ENCODE results near the gene EMID1.

The EMID1 gene

DNA sequence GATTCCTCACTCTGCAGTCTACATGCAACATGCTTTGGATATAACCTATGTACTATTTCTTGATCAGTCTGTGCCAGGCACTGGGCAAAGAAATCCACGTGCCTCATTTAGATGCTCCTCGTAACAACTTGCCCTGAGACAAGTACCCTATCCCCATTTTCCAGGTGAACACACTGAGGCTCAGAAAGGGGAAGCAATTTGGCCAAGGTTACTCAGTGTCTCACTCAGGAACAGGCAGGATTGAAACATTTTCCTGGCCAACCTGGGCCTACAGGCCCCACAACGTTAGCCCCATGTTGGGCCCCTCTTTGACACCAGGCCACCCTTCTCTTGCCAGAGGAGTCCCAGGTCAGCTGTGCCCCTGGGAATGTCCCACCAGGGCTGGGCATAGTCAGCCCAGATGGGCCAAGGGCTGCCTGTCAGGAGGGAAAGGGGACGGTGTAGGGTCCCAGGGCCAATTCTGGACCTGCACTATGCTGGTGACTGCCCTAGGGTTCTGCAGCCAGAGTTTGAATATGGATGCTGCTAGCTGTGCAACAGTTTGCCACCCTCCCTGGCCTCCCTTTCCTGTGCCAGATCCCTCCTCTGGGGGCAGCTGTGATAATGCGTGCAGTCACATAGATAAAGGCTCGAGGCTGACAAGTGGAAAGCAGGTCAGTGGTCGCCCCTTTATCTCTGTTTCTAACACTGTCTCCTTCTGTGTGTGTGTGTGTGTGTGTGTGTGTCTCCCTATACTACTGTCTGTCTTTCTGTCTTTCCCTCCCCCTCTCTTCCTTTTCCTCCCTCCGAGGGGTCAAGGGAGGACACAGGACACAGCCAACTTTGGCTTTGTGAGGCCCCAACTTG, 10.4 kb upstream of the EMID1 start:
- DNase-seq = no peak

DNA sequence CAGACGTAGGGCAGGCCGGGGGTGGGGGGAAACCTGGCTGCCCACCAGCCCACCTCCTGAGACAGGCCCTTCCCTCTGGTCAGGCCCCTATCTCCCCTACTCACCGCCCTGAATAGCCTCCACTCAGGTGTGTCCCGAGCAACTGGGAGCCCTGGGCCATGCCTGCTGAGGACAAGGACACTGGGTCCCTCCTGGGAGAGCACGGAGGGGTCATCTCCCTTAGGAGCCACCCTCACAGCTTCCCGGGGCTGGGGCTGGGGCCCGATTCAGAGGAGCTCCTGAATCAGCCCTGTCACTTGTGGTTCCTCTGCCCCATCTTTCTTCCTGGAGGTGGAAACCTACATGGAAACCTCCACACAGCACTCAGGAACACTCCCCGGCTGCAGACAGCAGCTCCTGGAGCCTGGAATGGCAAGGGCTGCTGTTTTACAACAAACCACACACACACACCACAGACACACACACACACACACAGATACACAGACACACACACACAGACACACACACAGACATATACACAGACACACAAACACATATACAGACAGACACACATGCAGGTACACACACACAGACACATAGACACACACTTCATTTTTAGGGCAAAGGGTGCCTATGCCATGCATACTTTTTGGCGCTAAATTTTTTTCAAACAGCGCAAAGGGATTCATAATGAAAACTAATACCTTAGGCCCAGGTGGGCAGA, 9.6 kb upstream of the EMID1 start:
- DNase-seq = no peak

DNA sequence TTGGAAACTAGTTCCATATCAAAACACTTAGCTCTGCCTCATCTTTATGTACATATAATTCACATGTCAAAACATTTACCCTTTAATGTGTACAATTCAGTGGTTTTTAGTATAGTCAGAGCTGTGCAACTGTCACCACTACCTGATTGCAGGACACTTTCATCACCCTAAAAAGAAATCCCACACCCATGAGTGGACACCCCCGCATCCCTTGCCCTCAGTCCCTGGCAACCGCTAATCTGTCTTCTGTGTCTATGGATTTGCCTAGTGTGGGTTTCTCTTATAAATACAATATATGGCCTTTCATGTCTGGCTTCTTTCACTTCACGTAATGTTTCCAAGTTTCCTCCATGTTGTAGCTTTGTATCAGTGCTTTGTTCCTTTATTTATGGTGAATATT, 8.6 kb upstream of the EMID1 start:
- no peak for DNase-seq

DNA sequence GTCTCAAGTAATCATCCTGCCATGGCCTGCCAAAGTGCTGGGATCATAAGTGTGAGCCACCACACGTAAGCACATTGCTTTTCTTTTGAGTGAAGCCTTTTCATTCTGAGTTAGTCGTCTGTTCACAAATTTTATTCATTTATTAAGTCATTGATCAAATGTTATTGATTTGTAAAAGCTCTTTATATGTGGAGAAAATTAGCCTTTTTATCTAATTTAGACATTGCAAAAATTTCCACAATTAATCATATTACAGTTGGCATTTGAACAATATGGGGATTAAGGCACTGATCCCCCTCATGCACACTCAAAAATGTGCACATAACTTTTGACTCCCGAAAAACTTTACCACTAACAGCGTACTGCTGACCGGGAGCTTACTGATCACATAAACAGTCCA, 7.5 kb upstream of the EMID1 start:
- DNase-seq = no peak

DNA sequence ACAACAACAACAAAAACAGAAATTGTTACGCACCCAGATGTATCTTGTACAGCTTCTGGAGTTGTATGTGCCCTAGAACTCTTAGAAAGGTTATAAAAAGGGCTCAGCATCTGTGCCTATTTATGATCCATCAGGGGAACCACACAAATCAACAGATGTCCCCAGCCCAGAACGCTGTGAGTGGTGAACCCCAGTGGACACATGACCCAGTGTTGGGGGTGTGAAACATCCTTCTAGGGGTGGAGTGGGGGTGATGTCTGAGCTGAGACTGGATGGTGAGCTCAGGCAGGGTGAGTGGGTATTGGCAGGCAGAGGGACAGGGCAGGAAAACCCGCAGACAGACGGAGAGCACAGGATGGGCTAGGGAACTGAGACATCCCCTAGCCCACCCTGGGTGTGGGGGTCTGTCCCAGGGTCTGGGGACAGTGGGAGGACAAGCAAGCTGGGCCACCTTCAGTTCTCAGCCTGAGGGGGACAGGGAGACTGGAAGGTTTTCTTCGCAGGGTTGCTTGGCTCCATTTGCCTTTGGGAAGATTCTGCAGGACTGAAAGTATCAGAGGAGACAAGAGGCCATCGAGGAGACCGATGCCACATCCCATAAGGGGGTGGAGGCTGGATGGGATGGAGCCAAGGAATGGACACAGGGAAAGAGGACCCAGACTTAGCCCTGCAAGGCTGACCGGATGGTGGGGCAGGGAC, 5.8 kb upstream of the EMID1 start:
- DNase-seq = no peak

DNA sequence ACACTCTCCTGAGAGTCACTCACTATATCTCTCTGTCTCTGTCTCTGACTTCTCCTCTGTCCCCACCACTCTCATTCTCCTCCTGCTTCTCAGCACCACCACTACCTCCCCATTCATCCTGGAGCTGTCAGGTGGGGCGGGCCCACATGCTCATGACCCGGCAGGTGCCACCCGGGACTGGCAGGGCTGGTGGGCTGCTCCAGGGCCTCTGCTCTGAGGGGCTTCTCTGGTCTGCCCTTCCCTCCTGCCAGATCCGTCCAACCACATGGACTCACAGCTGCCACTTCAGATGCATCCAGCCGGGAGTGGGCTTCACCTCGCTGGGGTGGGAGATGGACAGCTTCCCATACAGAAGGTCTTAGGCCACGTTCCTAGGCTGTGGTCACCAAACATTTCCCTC, 4.8 kb upstream of the EMID1 start:
- DNase-seq = no peak

DNA sequence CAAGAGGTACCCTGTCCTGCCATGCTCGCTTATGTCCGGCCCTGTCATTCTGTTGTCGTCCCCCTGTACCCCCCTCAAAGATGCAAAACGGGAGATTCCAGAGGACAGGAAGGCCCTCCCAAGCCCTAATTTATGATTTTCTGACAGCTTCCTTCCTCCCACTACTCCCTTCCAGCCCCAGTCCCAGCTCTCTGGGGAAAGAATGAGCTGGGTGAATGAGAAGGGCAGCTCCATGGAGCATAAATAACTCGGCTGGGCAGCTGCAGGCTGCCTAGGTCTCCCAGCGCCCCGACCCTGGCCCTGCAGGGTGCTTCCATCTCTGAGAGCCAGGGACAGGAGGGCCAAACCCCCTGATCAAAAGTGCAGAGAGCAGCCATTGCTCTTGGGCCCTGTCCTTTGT, 3.9 kb upstream of the EMID1 start:
- DNase-seq = no peak

DNA sequence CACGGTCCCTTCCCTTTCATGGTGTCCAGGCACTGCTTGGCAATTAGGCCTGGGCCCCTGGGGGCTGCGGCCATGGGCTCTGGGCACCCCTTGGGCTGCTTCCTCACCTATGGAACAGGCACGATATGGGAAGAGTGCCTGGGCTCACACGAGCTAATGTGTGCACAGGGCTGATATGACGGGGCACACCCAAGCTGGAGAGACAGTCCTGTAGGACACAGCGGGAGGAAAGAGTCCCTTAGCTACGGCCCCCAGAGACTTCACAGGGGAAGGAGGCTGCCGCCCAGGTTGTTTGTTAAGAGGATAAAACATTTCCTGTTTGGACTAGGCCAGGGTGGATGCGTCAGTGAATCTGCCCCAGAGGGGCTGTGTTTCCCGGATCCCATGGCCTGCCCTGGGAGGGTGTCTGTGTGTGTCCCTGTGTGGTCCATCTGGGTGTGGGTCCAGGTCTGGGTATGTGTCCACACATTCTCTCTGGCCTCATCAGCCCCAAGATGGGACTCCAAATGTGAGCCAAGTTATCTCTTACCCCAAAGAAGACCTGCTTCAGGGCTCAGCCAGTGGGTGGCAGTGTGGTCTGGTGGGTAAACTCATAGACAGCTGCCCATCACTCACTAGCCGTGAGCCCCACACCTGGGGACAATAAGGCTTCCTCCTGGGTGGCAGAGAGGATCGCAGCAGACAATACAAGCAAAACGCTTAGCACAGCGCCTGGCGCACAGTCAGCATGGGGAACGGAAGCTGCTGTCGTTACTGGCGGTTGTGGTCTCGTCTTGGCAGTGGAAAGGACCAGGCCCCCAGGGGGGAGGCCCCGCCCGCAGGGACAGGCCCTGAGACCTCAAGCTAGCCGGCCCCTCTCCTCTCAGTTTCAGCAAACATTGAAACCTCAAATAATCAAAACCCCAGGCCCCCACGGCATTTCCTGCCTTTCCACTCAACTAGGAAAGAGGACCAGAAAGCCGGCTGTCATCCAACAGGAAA, 3.2 kb upstream of the EMID1 start:
- DNase-seq = peak in 1 of 2 experiments; percentile 52

DNA sequence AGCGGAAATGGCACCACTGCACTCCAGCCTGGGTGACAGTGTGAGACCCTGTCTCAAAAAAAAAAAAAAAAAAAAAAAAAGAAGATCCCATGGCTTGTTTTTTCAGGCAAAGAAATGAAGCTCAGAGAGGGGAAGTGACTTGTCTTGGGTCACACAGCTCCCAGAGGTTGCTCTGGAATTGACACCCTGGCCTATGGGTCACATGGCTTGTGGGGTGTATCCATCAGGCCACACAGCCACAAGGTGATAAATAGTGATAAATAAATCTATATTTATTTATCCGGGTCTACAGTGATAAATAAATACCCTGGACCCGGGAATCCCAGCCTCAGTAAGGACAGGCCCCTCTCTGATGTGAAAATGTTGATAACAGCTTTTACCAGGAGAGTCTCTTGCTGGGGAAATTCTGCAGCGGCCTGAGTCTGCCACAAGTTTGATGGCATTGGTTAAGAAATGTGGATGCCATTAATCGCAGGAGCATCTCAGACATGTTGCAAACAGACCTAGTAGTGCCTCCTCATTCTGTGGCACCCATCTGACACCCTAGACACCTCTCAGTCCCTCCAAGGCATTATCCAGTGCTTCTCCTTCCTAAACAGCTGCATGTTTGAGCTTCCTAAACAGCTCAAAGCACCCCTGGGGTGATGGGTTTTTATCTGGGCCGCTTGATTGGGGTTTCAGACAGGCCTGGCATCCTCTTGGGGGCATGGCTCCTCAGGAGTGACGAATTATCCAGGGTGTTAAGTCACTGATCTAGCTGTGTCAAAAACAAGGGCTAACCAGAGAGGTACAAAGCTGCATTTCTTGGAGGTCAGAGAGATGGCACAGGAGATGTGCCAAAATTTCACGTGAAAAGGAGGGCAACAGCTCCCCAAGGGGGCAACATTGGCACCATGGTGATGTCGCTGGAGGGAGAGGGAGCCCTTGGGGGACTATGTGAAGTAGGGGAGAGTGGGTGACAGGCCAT, 1.9 kb upstream of the EMID1 start:
- DNase-seq = no peak

DNA sequence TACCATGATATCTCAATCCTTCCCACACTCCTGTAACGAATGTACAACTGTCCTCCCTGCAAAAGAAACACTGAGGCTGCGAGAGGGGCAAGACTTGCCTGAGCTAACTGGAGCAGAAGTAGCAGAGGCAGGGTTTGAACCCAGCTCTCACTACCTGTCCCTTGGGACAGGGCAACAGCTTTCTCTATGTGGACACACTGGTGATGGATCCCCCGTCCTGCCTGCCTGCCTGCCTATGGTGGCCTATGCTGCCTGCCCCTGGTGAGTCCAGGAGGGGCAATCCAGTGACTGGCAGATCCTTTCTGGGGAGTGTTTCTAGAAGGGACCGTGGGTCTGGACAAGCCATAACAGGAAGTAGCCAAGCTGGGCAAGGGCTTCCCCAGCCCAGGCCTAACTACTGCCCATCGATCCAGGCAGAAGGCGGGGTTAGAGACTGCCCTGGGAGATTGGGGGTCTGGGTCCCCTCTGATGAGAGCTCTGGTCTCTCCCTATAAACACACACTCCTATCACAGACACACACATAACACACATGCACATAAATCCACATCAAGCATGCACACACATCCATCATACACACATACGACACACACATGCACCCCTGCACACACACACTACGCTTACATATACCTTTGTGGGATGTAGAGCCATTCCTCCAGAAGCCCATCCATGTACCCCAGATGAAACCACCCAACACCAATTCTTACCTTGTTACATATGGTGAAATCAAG, 1.1 kb upstream of the EMID1 start:
- no peak for DNase-seq

DNA sequence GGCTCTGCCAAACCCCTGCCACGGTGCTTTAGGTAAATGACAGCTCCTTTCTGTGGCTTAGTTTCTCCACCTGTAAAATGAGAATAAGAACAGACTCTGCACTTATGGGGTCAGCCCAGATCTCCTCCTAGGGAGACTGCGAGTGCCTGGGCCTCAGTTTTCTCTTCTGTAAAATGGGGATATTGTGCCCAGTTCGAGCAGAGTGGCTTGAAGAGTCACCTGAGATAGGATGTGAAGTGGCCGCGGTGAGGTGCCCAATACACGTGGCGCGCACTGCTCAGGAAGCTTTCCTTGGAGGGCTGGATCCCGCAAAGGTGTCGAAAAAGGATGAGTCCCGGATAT, 473 bp upstream of the EMID1 start:
- no peak for DNase-seq

DNA sequence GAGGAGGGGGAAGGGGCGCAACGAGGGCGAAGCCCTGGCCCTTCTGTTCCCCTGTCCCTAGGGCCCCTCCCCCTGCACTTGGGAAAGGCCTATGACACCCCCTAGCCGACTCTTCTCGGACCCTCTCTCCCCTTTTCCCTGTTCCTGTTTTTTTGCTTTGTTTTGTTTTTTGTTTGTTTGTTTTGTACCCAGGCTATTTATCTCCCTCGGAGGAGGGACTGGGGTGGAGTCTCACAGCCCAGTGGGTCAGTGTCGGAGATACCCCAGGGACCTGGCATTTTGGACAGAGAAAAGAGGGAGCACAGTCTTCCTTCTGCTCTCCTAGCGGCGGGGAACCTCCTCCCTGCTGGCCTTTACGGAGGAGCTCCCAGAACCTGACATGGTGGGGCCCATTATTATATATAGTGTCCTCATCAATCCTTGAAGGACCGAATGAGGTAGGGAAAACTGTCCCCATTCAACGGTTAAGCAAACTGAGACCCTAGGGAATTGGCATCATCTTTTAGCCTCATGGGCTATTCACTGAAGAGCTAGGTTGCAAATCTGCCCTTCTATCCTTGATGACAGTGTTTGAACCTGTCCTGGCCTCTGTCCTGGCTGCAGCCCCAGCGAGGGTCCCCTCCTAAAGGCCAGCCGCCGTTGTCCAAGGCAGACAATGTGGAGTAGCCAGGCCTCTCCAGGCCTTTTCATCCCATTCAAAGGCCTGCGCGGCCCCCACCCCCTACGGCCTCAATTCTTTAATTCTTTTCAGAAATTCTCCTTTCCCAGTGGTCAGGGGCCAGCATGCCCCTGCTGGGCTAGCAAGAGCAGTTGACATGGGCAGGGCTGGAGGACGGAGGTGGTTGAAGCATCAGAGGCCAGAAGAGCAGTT, 911 bp downstream of the EMID1 start:
- DNase-seq = no peak

DNA sequence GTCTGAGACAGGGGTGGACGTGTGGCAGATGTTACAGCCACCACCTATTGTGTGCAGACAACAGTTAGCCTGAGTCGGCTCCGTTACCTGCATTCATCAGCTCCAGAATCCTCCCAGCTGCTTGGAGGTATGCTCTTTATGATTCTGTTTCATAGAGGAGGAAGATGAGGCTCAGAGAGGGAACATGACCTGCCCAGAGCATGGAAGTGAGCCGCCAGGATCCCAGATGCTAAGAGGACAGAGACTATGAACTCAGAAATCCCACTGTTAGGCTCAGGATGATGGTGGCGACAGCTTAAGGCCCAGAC, 1.5 kb downstream of the EMID1 start:
- no peak for DNase-seq

DNA sequence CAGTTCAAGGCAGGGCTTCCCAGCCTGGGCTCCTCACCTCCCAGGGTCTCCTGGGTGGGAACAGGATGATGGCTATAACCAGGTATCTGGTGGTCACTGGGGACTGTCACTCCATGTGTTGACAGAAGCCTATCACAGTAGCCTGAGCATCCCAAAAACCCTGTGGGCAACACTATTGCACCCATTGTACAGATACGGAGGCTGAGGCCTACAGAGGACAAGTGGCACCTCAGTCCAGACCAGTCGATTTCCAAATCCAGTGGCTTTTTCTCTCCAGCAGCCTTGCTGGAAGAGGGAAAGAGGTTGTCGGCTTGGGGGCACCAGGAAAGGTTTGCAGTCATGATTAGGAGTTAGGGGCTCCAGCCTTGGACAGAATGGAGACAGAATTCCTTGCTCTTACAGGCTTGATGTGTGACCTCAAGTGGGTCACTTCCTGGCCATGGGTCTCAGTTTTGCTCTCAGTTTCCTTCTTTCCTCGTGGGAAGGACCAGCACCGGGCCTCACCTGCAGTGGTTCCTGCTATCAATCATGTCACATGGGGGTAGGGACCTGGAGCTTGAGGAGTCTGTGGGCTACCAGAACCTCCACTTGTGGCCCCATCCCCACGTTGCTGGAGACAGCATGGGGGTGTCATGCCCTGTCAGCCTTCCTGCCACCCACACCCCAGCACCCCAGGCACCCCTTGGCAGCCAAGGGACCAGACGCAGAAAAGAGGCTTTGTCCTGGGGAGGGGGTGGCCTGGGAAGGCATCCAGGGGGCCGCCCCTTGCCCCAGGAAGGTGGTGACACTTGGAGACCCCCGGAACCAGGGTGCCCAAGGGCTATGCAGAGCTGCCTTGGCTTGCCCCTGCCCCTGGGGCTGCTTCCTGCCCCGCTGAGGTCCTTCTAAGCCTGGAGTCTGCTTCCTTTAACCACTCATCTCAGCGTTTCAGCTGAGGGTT, 2.1 kb downstream of the EMID1 start:
- no peak for DNase-seq

DNA sequence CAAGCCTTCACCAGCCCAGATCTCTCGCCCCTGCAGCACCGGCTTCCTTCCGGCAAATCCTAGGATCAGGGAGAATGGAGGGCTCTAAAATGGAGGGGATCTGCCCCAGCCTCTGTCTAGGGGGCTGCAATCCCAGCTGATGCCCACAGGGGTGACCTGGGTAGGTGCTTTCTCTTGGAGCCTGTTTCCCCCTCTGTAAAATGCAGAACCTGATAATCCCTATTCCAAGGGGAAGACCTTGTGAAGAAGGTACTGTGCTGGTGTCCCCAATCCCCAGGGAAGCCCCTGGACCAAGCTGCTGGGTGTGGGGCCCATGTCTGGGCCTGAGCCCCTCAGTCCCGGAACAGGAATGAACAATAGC, 2.8 kb downstream of the EMID1 start:
- DNase-seq = no peak

DNA sequence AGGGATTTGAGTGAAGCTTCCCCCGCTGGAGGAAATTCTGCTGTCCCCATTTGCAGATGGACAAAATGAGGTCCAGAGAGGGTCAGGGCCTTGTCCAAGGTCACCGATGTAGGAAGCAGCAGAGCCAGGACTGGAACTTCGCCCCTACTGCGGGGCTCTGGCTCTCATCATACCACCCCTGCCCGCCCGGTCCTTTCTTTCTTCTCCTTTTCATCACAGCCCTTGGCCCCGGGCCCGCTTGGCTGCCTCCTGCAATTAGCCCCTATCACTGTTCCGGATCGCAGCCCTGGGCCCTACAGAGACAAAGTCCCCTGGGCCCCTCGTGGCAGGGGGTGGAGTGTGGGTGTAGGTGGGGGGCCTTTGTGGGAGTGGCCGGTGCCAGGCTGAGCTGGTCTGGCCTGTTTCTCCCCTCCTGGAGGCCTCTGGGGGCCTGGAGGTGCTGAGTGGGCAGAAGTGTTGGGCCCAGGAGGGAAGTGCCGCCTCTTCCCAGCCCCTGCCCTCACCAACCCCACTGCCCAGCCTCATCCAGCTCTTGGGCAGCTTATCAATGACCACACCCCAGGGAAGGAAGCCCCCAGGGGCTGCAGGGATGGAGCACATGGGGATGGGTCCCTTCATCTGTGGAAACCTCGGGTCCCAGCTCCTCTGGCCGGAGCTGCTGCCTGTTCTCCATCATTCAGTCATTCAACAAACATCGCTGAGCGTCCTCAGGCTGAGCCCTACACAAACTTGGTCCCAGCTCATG, 3.4 kb downstream of the EMID1 start:
- no peak for DNase-seq

DNA sequence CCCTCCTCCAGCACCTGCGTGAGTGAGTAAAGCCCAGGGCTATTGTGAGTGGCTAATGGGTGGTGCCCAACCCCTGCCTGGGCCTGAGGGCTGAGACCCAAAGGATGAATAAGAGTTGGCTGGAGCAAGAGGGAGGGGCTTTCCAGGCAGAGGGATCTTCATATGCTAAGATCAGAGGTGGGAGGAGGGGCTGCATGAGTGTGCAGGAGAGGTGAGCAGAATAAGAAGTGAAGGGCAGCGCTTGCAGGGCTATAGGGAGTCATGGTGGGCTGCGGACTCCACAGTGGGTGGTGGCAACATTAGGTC, 3.9 kb downstream of the EMID1 start:
- no peak for DNase-seq

DNA sequence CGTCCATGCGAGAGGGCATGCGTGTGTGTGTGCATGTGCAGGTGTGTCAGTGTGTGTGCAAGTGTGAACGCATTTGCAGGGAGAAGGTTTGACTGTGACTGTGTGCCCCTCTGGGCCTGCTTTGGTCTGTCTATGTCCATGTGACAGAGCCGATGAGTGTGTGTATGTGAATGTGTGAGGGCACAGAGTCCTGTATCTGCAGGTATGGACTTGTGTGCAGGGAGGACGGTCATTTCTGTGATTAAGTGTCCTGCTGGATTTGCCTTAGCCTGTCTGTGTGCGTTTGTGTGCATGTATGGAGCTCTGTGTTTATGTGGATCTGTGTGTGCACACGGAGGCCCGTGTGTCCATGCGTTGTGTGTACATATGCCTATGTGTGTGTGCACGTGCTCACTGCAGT, 5.4 kb downstream of the EMID1 start:
- no peak for DNase-seq

Data from NCI-H2081 (cell line).